GM12864 (cell line): ENCODE measurements around the gene COL8A2.

Source experiments
- DNase-seq: peaks from one replicate; pipeline ENCODE4 v3.0.0-alpha.2; 2011; ENCODE audit warnings: low read depth
- H3K4me3 ChIP-seq: 2 replicates; pipeline ENCODE4 v1.5.1; 2011; ENCODE audit warnings: mild to moderate bottlenecking, low read depth, low read length, control low read depth
- TF ChIP-seq, protein P1 (sequence below): IDR thresholded peaks from 2 replicates; pipeline ENCODE4 v1.5.1; 2011; ENCODE audit warnings: low read depth, mild to moderate bottlenecking, moderate library complexity, low read length, control low read depth, inconsistent platforms; ENCODE audit errors: missing control alignments

COL8A2 gene

DNA sequence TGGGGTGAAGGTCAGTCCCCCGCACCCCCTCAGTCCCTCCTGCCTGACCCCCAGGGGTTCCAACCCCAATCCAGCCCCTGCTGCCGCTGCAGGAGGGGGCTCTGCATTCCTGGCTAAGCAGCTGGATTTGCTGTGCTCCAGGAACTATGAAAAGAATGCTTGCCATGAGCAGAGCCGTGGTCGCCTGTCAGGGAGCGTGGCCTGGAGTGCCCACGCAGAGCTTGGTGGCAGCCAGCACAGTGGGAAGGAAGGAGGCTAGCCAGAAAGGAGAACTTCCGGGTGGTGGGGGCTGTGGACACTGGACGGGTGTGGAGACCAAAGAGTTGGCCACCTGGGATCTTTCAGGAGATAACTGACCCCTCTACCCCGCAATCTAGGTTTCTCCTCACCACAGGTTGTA lies 5.6 kb downstream of the COL8A2 start:
- no peak overlapping the region for H3K4me3 ChIP-seq
- no peak for DNase-seq
- TF ChIP-seq, protein P1, sequence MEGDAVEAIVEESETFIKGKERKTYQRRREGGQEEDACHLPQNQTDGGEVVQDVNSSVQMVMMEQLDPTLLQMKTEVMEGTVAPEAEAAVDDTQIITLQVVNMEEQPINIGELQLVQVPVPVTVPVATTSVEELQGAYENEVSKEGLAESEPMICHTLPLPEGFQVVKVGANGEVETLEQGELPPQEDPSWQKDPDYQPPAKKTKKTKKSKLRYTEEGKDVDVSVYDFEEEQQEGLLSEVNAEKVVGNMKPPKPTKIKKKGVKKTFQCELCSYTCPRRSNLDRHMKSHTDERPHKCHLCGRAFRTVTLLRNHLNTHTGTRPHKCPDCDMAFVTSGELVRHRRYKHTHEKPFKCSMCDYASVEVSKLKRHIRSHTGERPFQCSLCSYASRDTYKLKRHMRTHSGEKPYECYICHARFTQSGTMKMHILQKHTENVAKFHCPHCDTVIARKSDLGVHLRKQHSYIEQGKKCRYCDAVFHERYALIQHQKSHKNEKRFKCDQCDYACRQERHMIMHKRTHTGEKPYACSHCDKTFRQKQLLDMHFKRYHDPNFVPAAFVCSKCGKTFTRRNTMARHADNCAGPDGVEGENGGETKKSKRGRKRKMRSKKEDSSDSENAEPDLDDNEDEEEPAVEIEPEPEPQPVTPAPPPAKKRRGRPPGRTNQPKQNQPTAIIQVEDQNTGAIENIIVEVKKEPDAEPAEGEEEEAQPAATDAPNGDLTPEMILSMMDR: no peak

GRCh38 chr1:36118447-36119204 lies 6.4 kb downstream of the COL8A2 start:
- TF ChIP-seq, protein P1: no peak
- no peak overlapping the region for H3K4me3 ChIP-seq
- DNase-seq: no peak

- TF ChIP-seq, protein P1: no peak
- DNase-seq: no peak
- no peak overlapping the region for H3K4me3 ChIP-seq
Measured at GRCh38 chr1:36116901-36117300, 8.1 kb downstream of the COL8A2 start.

DNA sequence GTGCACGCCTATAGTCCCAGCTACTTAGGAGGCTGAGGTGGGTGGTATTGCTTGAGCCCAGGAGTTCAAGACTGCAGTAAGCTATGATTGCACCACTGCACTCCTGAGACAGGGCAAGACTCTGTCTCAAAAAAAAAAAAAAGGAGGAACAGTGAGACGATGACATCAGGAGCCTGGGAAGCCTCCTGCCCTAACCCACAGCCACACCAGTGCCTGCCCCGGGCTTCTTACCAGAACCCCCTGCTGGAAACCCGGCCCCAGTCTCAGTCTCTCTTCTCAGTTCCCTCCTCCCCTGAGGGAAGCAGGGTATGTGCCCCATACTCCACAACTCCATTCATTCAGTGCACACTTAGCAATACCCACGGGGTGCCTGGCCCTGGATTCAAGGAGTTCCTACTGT lies 9.1 kb downstream of the COL8A2 start:
- no peak overlapping the region for H3K4me3 ChIP-seq
- DNase-seq: no peak
- TF ChIP-seq, protein P1: no peak

DNA sequence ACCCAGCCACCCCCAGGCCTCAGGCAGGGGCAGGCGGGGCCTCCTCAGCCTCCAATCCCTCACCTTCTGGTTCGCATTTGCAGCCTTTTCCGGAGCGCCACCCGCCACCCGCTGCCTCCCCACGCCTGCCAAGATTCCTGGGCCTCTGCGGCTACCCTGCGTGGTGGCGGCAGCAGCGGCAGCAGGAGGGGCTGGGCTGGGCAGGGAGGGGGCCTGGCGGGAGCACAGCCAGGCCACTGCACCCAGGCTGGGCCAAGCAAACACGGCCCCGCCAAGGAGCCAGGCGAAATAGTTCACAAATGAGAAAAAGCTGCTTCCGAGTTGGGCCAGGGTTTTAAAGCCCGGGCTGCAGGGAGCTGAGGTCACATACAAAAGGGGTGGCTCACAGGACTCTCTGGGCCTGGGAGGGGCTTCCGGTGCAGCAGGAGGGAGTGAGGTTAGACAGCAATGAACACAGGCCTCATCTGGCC lies 9.8 kb downstream of the COL8A2 start:
- no peak overlapping the region for H3K4me3 ChIP-seq
- DNase-seq: no peak
- TF ChIP-seq, protein P1: no peak

- no peak for DNase-seq
- H3K4me3 ChIP-seq: no peak overlapping the region
- TF ChIP-seq, protein P1: no peak
Measured at GRCh38 chr1:36114371-36114770, 10.7 kb downstream of the COL8A2 start.

GRCh38 chr1:36112823-36113222 lies 12.2 kb downstream of the COL8A2 start:
- H3K4me3 ChIP-seq: no peak overlapping the region
- TF ChIP-seq, protein P1: no peak
- no peak for DNase-seq
